ENCODE measurements around the gene FCN1. TPM values are rescaled to one million over a fixed set of nuclear protein-coding genes. Genes with fewer than 3 reads are reported as not detected.

The FCN1 gene
- total RNA-seq, 1 donor from 2014 or later = not detected

GRCh38 chr9:134965411-134965810 is 47.7 kb upstream of the FCN1 start:
- peaks cover 2% of the 10 kb centered on the region for H3K9me3 Mint-ChIP-seq (ENCODE audit: unreplicated experiment)
- no peak for TF ChIP-seq CTCF (IDR thresholded peaks at IDR 0.05; ENCODE audit: partially characterized antibody, unreplicated experiment)

GRCh38 chr9:134964271-134965055 is 46.8 kb upstream of the FCN1 start:
- H3K27ac Mint-ChIP-seq (ENCODE audit: unreplicated experiment) = no peak overlapping the region
- no peak for DNase-seq
- no peaks in the 10 kb centered on the region for H3K36me3 Mint-ChIP-seq (ENCODE audit: unreplicated experiment)
- H3K4me3 Mint-ChIP-seq (ENCODE audit: unreplicated experiment) = no peak overlapping the region
- no peaks in the 10 kb centered on the region for H3K9me3 Mint-ChIP-seq (ENCODE audit: unreplicated experiment)
- H3K4me1 Mint-ChIP-seq (ENCODE audit: low read depth, unreplicated experiment) = peaks cover 20% of the 10 kb centered on the region
- TF ChIP-seq CTCF (IDR thresholded peaks at IDR 0.05; ENCODE audit: partially characterized antibody, unreplicated experiment) = no peak
- peaks cover 2% of the 10 kb centered on the region for H3K27me3 Mint-ChIP-seq (ENCODE audit: unreplicated experiment)

More at GRCh38 chr9:134965411-134965810, 47.7 kb upstream of the FCN1 start:
- no peaks in the 10 kb centered on the region for H3K36me3 Mint-ChIP-seq (ENCODE audit: unreplicated experiment)
- H3K27me3 Mint-ChIP-seq (ENCODE audit: unreplicated experiment) = peaks cover 2% of the 10 kb centered on the region
- no peak overlapping the region for H3K27ac Mint-ChIP-seq (ENCODE audit: unreplicated experiment)
- no peak for DNase-seq
- no peak overlapping the region for H3K4me3 Mint-ChIP-seq (ENCODE audit: unreplicated experiment)
- H3K4me1 Mint-ChIP-seq (ENCODE audit: low read depth, unreplicated experiment) = peaks cover 23% of the 10 kb centered on the region

- DNase-seq = no peak
- Mint-ChIP-seq H3K9me3 (ENCODE audit: unreplicated experiment) (no peaks in the 10 kb centered on the region), H3K4me3 (ENCODE audit: unreplicated experiment) (no peak overlapping the region), H3K27ac (ENCODE audit: unreplicated experiment) (no peak overlapping the region), H3K27me3 (ENCODE audit: unreplicated experiment) (peaks cover 6% of the 10 kb centered on the region), H3K36me3 (ENCODE audit: unreplicated experiment) (peaks cover 5% of the 10 kb centered on the region), H3K4me1 (ENCODE audit: low read depth, unreplicated experiment) (peaks cover 18% of the 10 kb centered on the region)
- no peak for TF ChIP-seq CTCF (IDR thresholded peaks at IDR 0.05; ENCODE audit: partially characterized antibody, unreplicated experiment)
Observed at GRCh38 chr9:134963546-134963945, 45.8 kb upstream of the FCN1 start.

GRCh38 chr9:134962973-134963364 is 45.3 kb upstream of the FCN1 start:
- no peak for DNase-seq
- peaks cover 13% of the 10 kb centered on the region for H3K4me1 Mint-ChIP-seq (ENCODE audit: low read depth, unreplicated experiment)
- no peak overlapping the region for H3K4me3 Mint-ChIP-seq (ENCODE audit: unreplicated experiment)
- peaks cover 6% of the 10 kb centered on the region for H3K27me3 Mint-ChIP-seq (ENCODE audit: unreplicated experiment)
- H3K27ac Mint-ChIP-seq (ENCODE audit: unreplicated experiment) = no peak overlapping the region
- no peak for TF ChIP-seq CTCF (IDR thresholded peaks at IDR 0.05; ENCODE audit: partially characterized antibody, unreplicated experiment)
- peaks cover 6% of the 10 kb centered on the region for H3K36me3 Mint-ChIP-seq (ENCODE audit: unreplicated experiment)
- no peaks in the 10 kb centered on the region for H3K9me3 Mint-ChIP-seq (ENCODE audit: unreplicated experiment)

Measured in glutamatergic neuron (in vitro differentiated cells).